GM18868 (cell line): ENCODE measurements around the gene YJEFN3.

ENCODE experiments used
- ATAC-seq: cut with Tn5 transposase; IDR thresholded peaks from one replicate; pipeline ENCODE4 v1.9.1; 2021; ENCODE audit warnings: mild to moderate bottlenecking, moderate library complexity; ENCODE audit not compliant: unreplicated experiment

Gene YJEFN3

GRCh38 chr19:19528721-19529490, at the start of gene YJEFN3:
Gene YJEFN3 (plus strand): TSS chr19:19528911. CDS start chr19:19528933, 22 bp downstream.
- ATAC-seq = no peak

GRCh38 chr19:19480688-19481087, 48.0 kb upstream of the YJEFN3 start:
- no peak for ATAC-seq

- ATAC-seq = no peak
Measured at GRCh38 chr19:19482809-19483596, 45.7 kb upstream of the YJEFN3 start.

- no peak for ATAC-seq
Measured at GRCh38 chr19:19485161-19485997, 43.3 kb upstream of the YJEFN3 start.

GRCh38 chr19:19485998-19486290, 42.8 kb upstream of the YJEFN3 start:
- ATAC-seq = no peak

- no peak for ATAC-seq
Measured at GRCh38 chr19:19486343-19487076, 42.2 kb upstream of the YJEFN3 start.

GRCh38 chr19:19487077-19487949, 41.4 kb upstream of the YJEFN3 start:
- no peak for ATAC-seq

GRCh38 chr19:19487950-19488874, 40.5 kb upstream of the YJEFN3 start:
- no peak for ATAC-seq

GRCh38 chr19:19488875-19489690, 39.6 kb upstream of the YJEFN3 start:
- ATAC-seq = peak; percentile 70

- ATAC-seq = no peak
Measured at GRCh38 chr19:19489804-19490204, 38.9 kb upstream of the YJEFN3 start.

GRCh38 chr19:19490214-19490968, 38.3 kb upstream of the YJEFN3 start:
- no peak for ATAC-seq

GRCh38 chr19:19491321-19492025, 37.2 kb upstream of the YJEFN3 start:
- no peak for ATAC-seq

- no peak for ATAC-seq
Measured at GRCh38 chr19:19492026-19492610, 36.6 kb upstream of the YJEFN3 start.

- ATAC-seq = no peak
Measured at GRCh38 chr19:19493841-19494546, 34.7 kb upstream of the YJEFN3 start.
